ENCODE data around the gene STRADB. TPM values are rescaled to one million over a fixed set of nuclear protein-coding genes. Genes with fewer than 3 reads are reported as not detected.

Gene STRADB
- total RNA-seq, 1 experiment from 2014 or later = 24.0 TPM

DNA sequence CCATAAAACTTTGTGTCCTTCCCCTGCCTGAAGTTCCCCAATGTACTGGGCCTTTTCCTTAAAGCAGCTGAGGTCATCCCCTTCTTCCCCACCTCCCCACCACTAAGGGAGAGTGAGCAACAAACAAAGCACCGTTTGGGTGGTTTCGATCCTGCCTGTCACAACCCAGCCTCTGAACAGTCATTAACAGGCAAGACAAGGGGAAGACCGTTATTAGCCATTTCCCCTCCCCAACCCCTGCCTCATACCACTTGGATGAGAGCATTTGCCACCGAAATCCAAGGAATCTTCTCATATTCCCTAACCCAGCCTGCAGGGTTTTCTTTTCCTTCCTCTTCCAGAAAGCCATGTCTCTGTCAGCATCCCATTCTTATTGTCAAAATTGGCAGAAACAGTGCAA is 65.6 kb downstream of the STRADB start:
- H3K36me3 ChIP-seq (ENCODE audit: low read depth) = no peaks in the 10 kb centered on the region
- no peaks in the 10 kb centered on the region for H3K27me3 ChIP-seq (ENCODE audit: insufficient read depth, low read depth)
- no peak for DNase-seq
- H3K9me2 ChIP-seq (ENCODE audit: insufficient read depth) = 0 out of 2 replicates have a peak, but pooled peaks cover 3% of the 10 kb centered on the region
- H3K27ac ChIP-seq = no peak overlapping the region
- H3K4me1 ChIP-seq (replicated peaks; ENCODE audit: insufficient read depth) = no peaks in the 10 kb centered on the region
- H3K9me3 ChIP-seq (ENCODE audit: insufficient read depth, low read depth) = no peaks in the 10 kb centered on the region; the same call in 1 of the 2 replicates
- BruUV-seq (replicated peaks) = no TSS peak
- intact Hi-C loops (cut with micrococcal nuclease; ENCODE audit: unreplicated experiment) = no loop called here
- TF ChIP-seq, protein P1, sequence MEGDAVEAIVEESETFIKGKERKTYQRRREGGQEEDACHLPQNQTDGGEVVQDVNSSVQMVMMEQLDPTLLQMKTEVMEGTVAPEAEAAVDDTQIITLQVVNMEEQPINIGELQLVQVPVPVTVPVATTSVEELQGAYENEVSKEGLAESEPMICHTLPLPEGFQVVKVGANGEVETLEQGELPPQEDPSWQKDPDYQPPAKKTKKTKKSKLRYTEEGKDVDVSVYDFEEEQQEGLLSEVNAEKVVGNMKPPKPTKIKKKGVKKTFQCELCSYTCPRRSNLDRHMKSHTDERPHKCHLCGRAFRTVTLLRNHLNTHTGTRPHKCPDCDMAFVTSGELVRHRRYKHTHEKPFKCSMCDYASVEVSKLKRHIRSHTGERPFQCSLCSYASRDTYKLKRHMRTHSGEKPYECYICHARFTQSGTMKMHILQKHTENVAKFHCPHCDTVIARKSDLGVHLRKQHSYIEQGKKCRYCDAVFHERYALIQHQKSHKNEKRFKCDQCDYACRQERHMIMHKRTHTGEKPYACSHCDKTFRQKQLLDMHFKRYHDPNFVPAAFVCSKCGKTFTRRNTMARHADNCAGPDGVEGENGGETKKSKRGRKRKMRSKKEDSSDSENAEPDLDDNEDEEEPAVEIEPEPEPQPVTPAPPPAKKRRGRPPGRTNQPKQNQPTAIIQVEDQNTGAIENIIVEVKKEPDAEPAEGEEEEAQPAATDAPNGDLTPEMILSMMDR (conservative IDR thresholded peaks at IDR 0.05) = no peak
- no peak for TF ChIP-seq EZH2 (IDR thresholded peaks at IDR 0.05; ENCODE audit: low read depth)
- ChIA-PET CTCF (no interaction called here), POLR2A (ENCODE audit: unreplicated experiment) (no interaction called here)
- H3K4me2 ChIP-seq = no peak overlapping the region
- no peak overlapping the region for H2AFZ ChIP-seq
- no peak overlapping the region for H3K4me3 ChIP-seq
- H4K20me1 ChIP-seq (ENCODE audit: insufficient read depth) = no peaks in the 10 kb centered on the region
- no peaks in the 10 kb centered on the region for H3K79me2 ChIP-seq (ENCODE audit: low read depth)
- no peaks in the 10 kb centered on the region for H3F3A ChIP-seq (ENCODE audit: insufficient read depth, low read depth)

- H3K4me2 ChIP-seq = no peak overlapping the region
- ChIA-PET POLR2A (ENCODE audit: unreplicated experiment) (no interaction called here), CTCF (no interaction called here)
- no peak overlapping the region for H2AFZ ChIP-seq
- H4K20me1 ChIP-seq (ENCODE audit: insufficient read depth) = no peaks in the 10 kb centered on the region
- BruUV-seq (replicated peaks) = no TSS peak
- H3K79me2 ChIP-seq (ENCODE audit: low read depth) = no peaks in the 10 kb centered on the region
- peaks cover 4% of the 10 kb centered on the region for H3K9me3 ChIP-seq (ENCODE audit: insufficient read depth, low read depth)
- no peak overlapping the region for H3K27ac ChIP-seq
- no peak for DNase-seq
- TF ChIP-seq, protein P1 (conservative IDR thresholded peaks at IDR 0.05) = no peak
- no peak for TF ChIP-seq EZH2 (IDR thresholded peaks at IDR 0.05; ENCODE audit: low read depth)
- H3K4me3 ChIP-seq = no peak overlapping the region
- H3K9me2 ChIP-seq (ENCODE audit: insufficient read depth) = 0 out of 2 replicates have a peak, but pooled peaks cover 3% of the 10 kb centered on the region
- no peaks in the 10 kb centered on the region for H3K4me1 ChIP-seq (replicated peaks; ENCODE audit: insufficient read depth)
- H3K36me3 ChIP-seq (ENCODE audit: low read depth) = no peaks in the 10 kb centered on the region
- intact Hi-C loops (cut with micrococcal nuclease; ENCODE audit: unreplicated experiment) = no loop called here
- no peaks in the 10 kb centered on the region for H3F3A ChIP-seq (ENCODE audit: insufficient read depth, low read depth)
- no peaks in the 10 kb centered on the region for H3K27me3 ChIP-seq (ENCODE audit: insufficient read depth, low read depth)
Observed at GRCh38 chr2:201520201-201520600, 68.7 kb downstream of the STRADB start.

- TF ChIP-seq EZH2 (IDR thresholded peaks at IDR 0.05; ENCODE audit: low read depth) = no peak
- TF ChIP-seq, protein P1 (conservative IDR thresholded peaks at IDR 0.05) = no peak
Observed at GRCh38 chr2:201522965-201523364, 71.4 kb downstream of the STRADB start.

More at GRCh38 chr2:201522965-201523364, 71.4 kb downstream of the STRADB start:
- Histone ChIP-seq H3K4me1 (replicated peaks; ENCODE audit: insufficient read depth) (no peaks in the 10 kb centered on the region), H3K27me3 (ENCODE audit: insufficient read depth, low read depth) (no peaks in the 10 kb centered on the region), H4K20me1 (ENCODE audit: insufficient read depth) (no peaks in the 10 kb centered on the region), H3K9me2 (ENCODE audit: insufficient read depth) (0 out of 2 replicates have a peak, but pooled peaks cover 3% of the 10 kb centered on the region), H3K4me2 (no peak overlapping the region), H2AFZ (no peak overlapping the region), H3K4me3 (no peak overlapping the region), H3K79me2 (ENCODE audit: low read depth) (no peaks in the 10 kb centered on the region), H3K9me3 (ENCODE audit: insufficient read depth, low read depth) (peaks cover 4% of the 10 kb centered on the region), H3K36me3 (ENCODE audit: low read depth) (no peaks in the 10 kb centered on the region), H3F3A (ENCODE audit: insufficient read depth, low read depth) (no peaks in the 10 kb centered on the region), H3K27ac (no peak overlapping the region)
- DNase-seq = no peak
- ChIA-PET CTCF (no interaction called here), POLR2A (ENCODE audit: unreplicated experiment) (no interaction called here)
- no TSS peak for BruUV-seq (replicated peaks)
- intact Hi-C loops (cut with micrococcal nuclease; ENCODE audit: unreplicated experiment) = no loop called here
